ENCODE results near the gene CENPP. TPM values are rescaled to one million over a fixed set of nuclear protein-coding genes. Genes with fewer than 3 reads are reported as not detected.

CENPP gene
- total and polyA plus RNA-seq, 4 donors = 0.62 to 8.7 (median 1.3) TPM

GRCh38 chr9:92610470-92611420 lies 285.0 kb downstream of the CENPP start:
- Histone ChIP-seq H3K4me1 (ENCODE audit: control insufficient read depth in 4 of 4, insufficient read depth in 4 of 4, low read length in 3 of 4) (peaks cover 0 to 6% (median 3%) of the 10 kb centered on the region in 4 donors), H3K27me3 (ENCODE audit: control insufficient read depth in 4 of 4, insufficient read depth in 4 of 4, low read length in 3 of 4) (no peaks in the 10 kb centered on the region), H3K27ac (ENCODE audit: low read depth in 1 of 2, low read length in 2 of 2) (peak overlapping the region in 1 of 2 donors; percentile 9), H3K9me3 (ENCODE audit: control insufficient read depth in 4 of 4, low read length in 3 of 4) (no peaks in the 10 kb centered on the region), H3K9ac (ENCODE audit: low read depth in 1 of 2, low read length in 2 of 2) (no peak overlapping the region), H3K4me3 (ENCODE audit: low read depth in 1 of 3, low read length in 3 of 3) (no peak overlapping the region), H3K36me3 (ENCODE audit: control insufficient read depth in 4 of 4, insufficient read depth in 3 of 4, low read depth in 1 of 4, low read length in 3 of 4) (peaks cover 3 to 8% (median 4%) of the 10 kb centered on the region in 4 donors)
- 90% methylated on average over 32 of the region's 32 CpGs for WGBS
- DNase-seq (ENCODE audit: low spot score) = no peak
- TF ChIP-seq, protein P1, sequence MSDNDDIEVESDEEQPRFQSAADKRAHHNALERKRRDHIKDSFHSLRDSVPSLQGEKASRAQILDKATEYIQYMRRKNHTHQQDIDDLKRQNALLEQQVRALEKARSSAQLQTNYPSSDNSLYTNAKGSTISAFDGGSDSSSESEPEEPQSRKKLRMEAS (IDR thresholded peaks at IDR 0.05) = no peak
- peak in 1 of 2 donors; percentile 23 for TF ChIP-seq RXRA (IDR thresholded peaks at IDR 0.05)

DNA sequence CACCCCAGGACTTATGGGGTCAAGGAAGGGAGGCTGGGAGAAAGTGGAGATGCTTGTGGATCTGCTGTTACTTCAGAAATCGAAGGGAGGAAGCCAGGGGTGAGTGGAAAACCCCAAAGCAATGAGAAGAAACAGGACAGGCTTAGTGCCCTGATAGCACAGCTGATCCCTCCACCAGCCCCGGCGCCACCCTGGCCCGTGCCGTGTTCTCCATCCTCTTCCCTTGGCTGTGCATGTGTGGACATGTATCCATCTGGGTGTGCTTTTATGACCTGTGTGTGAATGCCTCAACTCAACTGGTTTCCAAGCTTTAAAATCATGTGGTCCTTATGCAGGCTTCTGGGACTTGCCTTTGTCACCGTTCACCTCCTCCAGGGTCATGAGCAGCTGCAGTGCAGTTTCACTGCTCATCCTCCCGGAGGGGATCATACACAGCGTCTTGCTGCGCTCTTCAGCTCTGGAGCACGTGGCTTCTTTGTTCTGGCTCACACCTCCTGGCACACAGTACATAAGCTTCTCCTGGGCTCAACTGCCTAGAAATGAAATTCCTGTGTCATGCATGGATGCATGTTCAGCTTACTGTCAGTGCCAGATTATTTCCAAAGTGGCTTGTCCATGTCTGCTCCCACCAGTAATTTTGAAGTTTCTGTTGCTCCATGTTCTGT lies 286.0 kb downstream of the CENPP start:
- no peak for DNase-seq (ENCODE audit: low spot score)
- no peak overlapping the region for H3K9ac ChIP-seq (ENCODE audit: low read depth in 1 of 2, low read length in 2 of 2)
- 84% methylated on average over 10 of the region's 10 CpGs for WGBS
- H3K36me3 ChIP-seq (ENCODE audit: control insufficient read depth in 4 of 4, insufficient read depth in 3 of 4, low read depth in 1 of 4, low read length in 3 of 4) = peaks cover 3 to 8% (median 4%) of the 10 kb centered on the region in 4 donors
- peaks cover 2 to 17% (median 10%) of the 10 kb centered on the region in 4 donors for H3K4me1 ChIP-seq (ENCODE audit: control insufficient read depth in 4 of 4, insufficient read depth in 4 of 4, low read length in 3 of 4)
- TF ChIP-seq HNF4A (conservative IDR thresholded peaks at IDR 0.05) (no peak), RXRA (IDR thresholded peaks at IDR 0.05) (no peak), ZBTB33 (IDR thresholded peaks at IDR 0.05) (no peak), CTCF (IDR thresholded peaks at IDR 0.05; ENCODE audit: low read depth, low read length, missing input control) (no peak), GABPA (IDR thresholded peaks at IDR 0.05 in 1 of 2, conservative IDR thresholded peaks at IDR 0.05 in 1 of 2) (no peak), EGR1 (IDR thresholded peaks at IDR 0.05; ENCODE audit: low read depth in 2 of 2) (no peak), HNF4G (IDR thresholded peaks at IDR 0.05) (no peak), FOXA2 (IDR thresholded peaks at IDR 0.05) (no peak), NR2F2 (IDR thresholded peaks at IDR 0.05) (no peak)
- TF ChIP-seq, protein P2, sequence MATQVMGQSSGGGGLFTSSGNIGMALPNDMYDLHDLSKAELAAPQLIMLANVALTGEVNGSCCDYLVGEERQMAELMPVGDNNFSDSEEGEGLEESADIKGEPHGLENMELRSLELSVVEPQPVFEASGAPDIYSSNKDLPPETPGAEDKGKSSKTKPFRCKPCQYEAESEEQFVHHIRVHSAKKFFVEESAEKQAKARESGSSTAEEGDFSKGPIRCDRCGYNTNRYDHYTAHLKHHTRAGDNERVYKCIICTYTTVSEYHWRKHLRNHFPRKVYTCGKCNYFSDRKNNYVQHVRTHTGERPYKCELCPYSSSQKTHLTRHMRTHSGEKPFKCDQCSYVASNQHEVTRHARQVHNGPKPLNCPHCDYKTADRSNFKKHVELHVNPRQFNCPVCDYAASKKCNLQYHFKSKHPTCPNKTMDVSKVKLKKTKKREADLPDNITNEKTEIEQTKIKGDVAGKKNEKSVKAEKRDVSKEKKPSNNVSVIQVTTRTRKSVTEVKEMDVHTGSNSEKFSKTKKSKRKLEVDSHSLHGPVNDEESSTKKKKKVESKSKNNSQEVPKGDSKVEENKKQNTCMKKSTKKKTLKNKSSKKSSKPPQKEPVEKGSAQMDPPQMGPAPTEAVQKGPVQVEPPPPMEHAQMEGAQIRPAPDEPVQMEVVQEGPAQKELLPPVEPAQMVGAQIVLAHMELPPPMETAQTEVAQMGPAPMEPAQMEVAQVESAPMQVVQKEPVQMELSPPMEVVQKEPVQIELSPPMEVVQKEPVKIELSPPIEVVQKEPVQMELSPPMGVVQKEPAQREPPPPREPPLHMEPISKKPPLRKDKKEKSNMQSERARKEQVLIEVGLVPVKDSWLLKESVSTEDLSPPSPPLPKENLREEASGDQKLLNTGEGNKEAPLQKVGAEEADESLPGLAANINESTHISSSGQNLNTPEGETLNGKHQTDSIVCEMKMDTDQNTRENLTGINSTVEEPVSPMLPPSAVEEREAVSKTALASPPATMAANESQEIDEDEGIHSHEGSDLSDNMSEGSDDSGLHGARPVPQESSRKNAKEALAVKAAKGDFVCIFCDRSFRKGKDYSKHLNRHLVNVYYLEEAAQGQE (IDR thresholded peaks at IDR 0.05) = no peak
- TF ChIP-seq, protein P3, sequence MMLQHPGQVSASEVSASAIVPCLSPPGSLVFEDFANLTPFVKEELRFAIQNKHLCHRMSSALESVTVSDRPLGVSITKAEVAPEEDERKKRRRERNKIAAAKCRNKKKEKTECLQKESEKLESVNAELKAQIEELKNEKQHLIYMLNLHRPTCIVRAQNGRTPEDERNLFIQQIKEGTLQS (IDR thresholded peaks at IDR 0.05) = no peak
- H3K4me3 ChIP-seq (ENCODE audit: low read depth in 1 of 3, low read length in 3 of 3) = no peak overlapping the region
- H3K27ac ChIP-seq (ENCODE audit: low read depth in 1 of 2, low read length in 2 of 2) = no peak overlapping the region
- H3K9me3 ChIP-seq (ENCODE audit: control insufficient read depth in 4 of 4, low read length in 3 of 4) = no peaks in the 10 kb centered on the region
- H3K27me3 ChIP-seq (ENCODE audit: control insufficient read depth in 4 of 4, insufficient read depth in 4 of 4, low read length in 3 of 4) = no peaks in the 10 kb centered on the region
